Thymus (tissue), 11 donors: ENCODE measurements around the gene ATP13A4. TPM values are rescaled to one million over a fixed set of nuclear protein-coding genes. Genes with fewer than 3 reads are reported as not detected.

ENCODE experiments used
- DNase-seq, 9 donors: peaks; one replicate each; pipeline ENCODE4 v3.0.0-alpha.2; 2013; ENCODE audit warnings: low spot score in 9 of 9, low read depth in 6 of 9, missing footprints in 1 of 9
- H3K27ac ChIP-seq, 2 donors: one replicate each; pipeline ENCODE4 v1.5.1; 2013; ENCODE audit warnings: control low read depth in 1 of 2, low read depth in 1 of 2, low read length in 1 of 2, mild to moderate bottlenecking in 1 of 2, moderate library complexity in 1 of 2
- H3K27me3 ChIP-seq, 2 donors: one replicate each; pipeline ENCODE4 v1.5.1; 2013; ENCODE audit warnings: low read length in 1 of 2; ENCODE audit not compliant: control insufficient read depth in 2 of 2, insufficient read depth in 1 of 2
- H3K36me3 ChIP-seq, 2 donors: one replicate each; pipeline ENCODE4 v1.5.1; 2013; ENCODE audit warnings: low read length in 1 of 2, mild to moderate bottlenecking in 1 of 2, moderate library complexity in 1 of 2; ENCODE audit not compliant: control insufficient read depth in 2 of 2, insufficient read depth in 2 of 2
- H3K4me1 ChIP-seq, 2 donors: one replicate each; pipeline ENCODE4 v1.5.1; 2013; ENCODE audit warnings: low read length in 2 of 2; ENCODE audit not compliant: control insufficient read depth in 2 of 2, insufficient read depth in 2 of 2
- H3K4me3 ChIP-seq, 2 donors: one replicate each; pipeline ENCODE4 v1.5.1; 2013; ENCODE audit warnings: low read length in 2 of 2, control low read depth in 1 of 2, mild to moderate bottlenecking in 1 of 2
- H3K9me3 ChIP-seq, 2 donors: one replicate each; pipeline ENCODE4 v1.5.1; 2013; ENCODE audit warnings: low read length in 1 of 2, mild to moderate bottlenecking in 1 of 2; ENCODE audit not compliant: control insufficient read depth in 2 of 2, insufficient read depth in 1 of 2
- WGBS: extraction: QIAGEN DNeasy Blood & Tissue Kit; methylation state at CpG from one replicate; pipeline ENCODE4 v1.1.7; 2013; 5-methylcytosine and 5-hydroxymethylcytosine counted together
- polyA plus RNA-seq: library from polyadenylated mRNA; stranded (reverse); fragments of 200-250 nt; gene quantifications from one replicate; pipeline ENCODE4 v1.2.3, GENCODE V29; 2013
- total RNA-seq: library from RNA; stranded (reverse); fragments of 120-200 nt; gene quantifications from one replicate; pipeline ENCODE4 v1.2.4, GENCODE V29; 2013
- donor health status: healthy.

The ATP13A4 gene
- total and polyA plus RNA-seq, 2 donors, result 0.80 to 4.3 TPM

GRCh38 chr3:193564012-193564411 lies 9.3 kb upstream of the ATP13A4 start:
- no peaks in the 10 kb centered on the region for H3K4me1 ChIP-seq
- H3K9me3 ChIP-seq, result no peaks in the 10 kb centered on the region
- WGBS, result 85% methylated on average over 1 of the region's 1 CpG
- H3K36me3 ChIP-seq, result no peaks in the 10 kb centered on the region
- H3K27ac ChIP-seq, result no peak overlapping the region
- DNase-seq, result no peak
- no peak overlapping the region for H3K4me3 ChIP-seq
- no peaks in the 10 kb centered on the region for H3K27me3 ChIP-seq

- Histone ChIP-seq H3K9me3 (no peaks in the 10 kb centered on the region), H3K27me3 (no peaks in the 10 kb centered on the region), H3K27ac (no peak overlapping the region), H3K4me3 (no peak overlapping the region), H3K36me3 (no peaks in the 10 kb centered on the region), H3K4me1 (no peaks in the 10 kb centered on the region)
- no peak for DNase-seq
- 98% methylated on average over 3 of the region's 3 CpGs for WGBS
These were observed 8.7 kb upstream of the ATP13A4 start for GRCh38 chr3:193563426-193563825.

- no peaks in the 10 kb centered on the region for H3K36me3 ChIP-seq
- no peak overlapping the region for H3K4me3 ChIP-seq
- no peak overlapping the region for H3K27ac ChIP-seq
- no peaks in the 10 kb centered on the region for H3K9me3 ChIP-seq
- no peak for DNase-seq
- 92% methylated on average over 4 of the region's 4 CpGs for WGBS
- no peaks in the 10 kb centered on the region for H3K4me1 ChIP-seq
- no peaks in the 10 kb centered on the region for H3K27me3 ChIP-seq
These were observed 6.2 kb upstream of the ATP13A4 start for GRCh38 chr3:193560870-193561269.

- Histone ChIP-seq H3K4me1 (no peaks in the 10 kb centered on the region), H3K36me3 (no peaks in the 10 kb centered on the region), H3K4me3 (no peak overlapping the region), H3K27me3 (no peaks in the 10 kb centered on the region), H3K27ac (no peak overlapping the region), H3K9me3 (no peaks in the 10 kb centered on the region)
- WGBS, result 97% methylated on average over 4 of the region's 4 CpGs
- DNase-seq, result no peak
These were observed 5.4 kb upstream of the ATP13A4 start for GRCh38 chr3:193560091-193560490.

GRCh38 chr3:193559100-193559499 lies 4.4 kb upstream of the ATP13A4 start:
- Histone ChIP-seq H3K4me1 (no peaks in the 10 kb centered on the region), H3K4me3 (no peak overlapping the region), H3K9me3 (no peaks in the 10 kb centered on the region), H3K27ac (no peak overlapping the region), H3K36me3 (no peaks in the 10 kb centered on the region), H3K27me3 (no peaks in the 10 kb centered on the region)
- no peak for DNase-seq

GRCh38 chr3:193556841-193557240 lies 2.1 kb upstream of the ATP13A4 start:
- WGBS, result 77% methylated on average over 2 of the region's 2 CpGs
- Histone ChIP-seq H3K27ac (no peak overlapping the region), H3K9me3 (no peaks in the 10 kb centered on the region), H3K4me1 (no peaks in the 10 kb centered on the region), H3K27me3 (no peaks in the 10 kb centered on the region), H3K36me3 (no peaks in the 10 kb centered on the region), H3K4me3 (no peak overlapping the region)
- DNase-seq, result no peak

- Histone ChIP-seq H3K4me3 (no peak overlapping the region), H3K4me1 (no peaks in the 10 kb centered on the region), H3K27ac (no peak overlapping the region), H3K27me3 (no peaks in the 10 kb centered on the region), H3K36me3 (no peaks in the 10 kb centered on the region), H3K9me3 (no peaks in the 10 kb centered on the region)
- no peak for DNase-seq
- WGBS, result 97% methylated on average over 1 of the region's 1 CpG
These were observed 1.1 kb downstream of the ATP13A4 start for GRCh38 chr3:193553586-193553985.

- Histone ChIP-seq H3K27ac (no peak overlapping the region), H3K36me3 (no peaks in the 10 kb centered on the region), H3K9me3 (no peaks in the 10 kb centered on the region), H3K4me1 (no peaks in the 10 kb centered on the region), H3K4me3 (no peak overlapping the region), H3K27me3 (no peaks in the 10 kb centered on the region)
- DNase-seq, result no peak
- 93% methylated on average over 1 of the region's 1 CpG for WGBS
These were observed 1.8 kb downstream of the ATP13A4 start for GRCh38 chr3:193552923-193553322.

- WGBS, result 76% methylated on average over 4 of the region's 4 CpGs
- Histone ChIP-seq H3K9me3 (no peaks in the 10 kb centered on the region), H3K4me3 (no peak overlapping the region), H3K36me3 (no peaks in the 10 kb centered on the region), H3K4me1 (no peaks in the 10 kb centered on the region), H3K27me3 (no peaks in the 10 kb centered on the region), H3K27ac (no peak overlapping the region)
- no peak for DNase-seq
These were observed 6.3 kb downstream of the ATP13A4 start for GRCh38 chr3:193548406-193548805.

- Histone ChIP-seq H3K27me3 (no peaks in the 10 kb centered on the region), H3K27ac (no peak overlapping the region), H3K36me3 (no peaks in the 10 kb centered on the region), H3K4me3 (no peak overlapping the region), H3K9me3 (no peaks in the 10 kb centered on the region), H3K4me1 (no peaks in the 10 kb centered on the region)
- no peak for DNase-seq
These were observed 8.6 kb downstream of the ATP13A4 start for GRCh38 chr3:193546129-193546528.
